HL-60 (cell line): ENCODE results near the gene GSTM2.

ENCODE experiments used
- GABPA ChIP-seq: IDR thresholded peaks from 2 replicates; pipeline ENCODE4 v1.6.1; 2012; ENCODE audit warnings: low read depth
- POLR2AphosphoS5 ChIP-seq: IDR thresholded peaks from 2 replicates; pipeline ENCODE4 v1.6.1; 2012; ENCODE audit warnings: low read depth
- TF ChIP-seq, protein P1 (sequence below): IDR thresholded peaks from 2 replicates; pipeline ENCODE4 v1.6.1; 2012; ENCODE audit warnings: low read depth; ENCODE audit not compliant: insufficient replicate concordance
- TF ChIP-seq, protein P2 (sequence below): IDR thresholded peaks from one replicate; pipeline ENCODE4 v1.5.1; 2011; ENCODE audit warnings: low read length, control low read depth, inconsistent platforms; ENCODE audit not compliant: insufficient read depth

DNA sequence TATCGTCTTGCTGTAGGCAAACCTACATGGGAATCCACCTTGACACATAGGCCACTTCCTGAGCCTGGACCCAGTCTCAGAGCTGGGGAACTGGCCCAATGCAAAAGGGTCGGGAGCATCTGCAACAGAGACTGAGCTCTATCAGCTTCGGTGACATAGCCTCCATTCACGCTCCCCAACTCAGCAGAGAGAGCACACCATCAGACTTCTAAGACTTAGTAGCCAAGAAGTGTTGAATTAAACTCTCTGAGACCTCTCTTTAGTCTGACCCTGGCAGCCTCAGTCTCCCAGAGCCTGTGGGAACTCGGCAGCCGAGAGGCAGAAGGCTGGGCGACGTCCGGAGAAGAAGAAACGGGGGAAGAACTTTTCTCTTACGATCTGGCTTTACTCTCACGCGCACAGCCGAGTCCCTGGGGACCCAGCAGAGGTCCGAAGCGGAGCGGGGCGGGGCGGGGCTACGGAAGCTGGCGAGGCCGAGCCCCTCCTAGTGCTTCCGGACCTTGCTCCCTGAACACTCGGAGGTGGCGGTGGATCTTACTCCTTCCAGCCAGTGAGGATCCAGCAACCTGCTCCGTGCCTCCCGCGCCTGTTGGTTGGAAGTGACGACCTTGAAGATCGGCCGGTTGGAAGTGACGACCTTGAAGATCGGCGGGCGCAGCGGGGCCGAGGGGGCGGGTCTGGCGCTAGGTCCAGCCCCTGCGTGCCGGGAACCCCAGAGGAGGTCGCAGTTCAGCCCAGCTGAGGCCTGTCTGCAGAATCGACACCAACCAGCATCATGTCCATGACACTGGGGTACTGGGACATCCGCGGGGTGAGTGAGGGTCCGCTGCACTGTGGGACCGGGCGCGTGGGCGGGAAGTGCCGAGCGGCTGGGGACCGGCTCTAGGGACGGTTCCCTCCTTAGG is 12.0 kb upstream of the GSTM2 start, which contains the start of gene GSTM4:
- TF ChIP-seq, protein P1, sequence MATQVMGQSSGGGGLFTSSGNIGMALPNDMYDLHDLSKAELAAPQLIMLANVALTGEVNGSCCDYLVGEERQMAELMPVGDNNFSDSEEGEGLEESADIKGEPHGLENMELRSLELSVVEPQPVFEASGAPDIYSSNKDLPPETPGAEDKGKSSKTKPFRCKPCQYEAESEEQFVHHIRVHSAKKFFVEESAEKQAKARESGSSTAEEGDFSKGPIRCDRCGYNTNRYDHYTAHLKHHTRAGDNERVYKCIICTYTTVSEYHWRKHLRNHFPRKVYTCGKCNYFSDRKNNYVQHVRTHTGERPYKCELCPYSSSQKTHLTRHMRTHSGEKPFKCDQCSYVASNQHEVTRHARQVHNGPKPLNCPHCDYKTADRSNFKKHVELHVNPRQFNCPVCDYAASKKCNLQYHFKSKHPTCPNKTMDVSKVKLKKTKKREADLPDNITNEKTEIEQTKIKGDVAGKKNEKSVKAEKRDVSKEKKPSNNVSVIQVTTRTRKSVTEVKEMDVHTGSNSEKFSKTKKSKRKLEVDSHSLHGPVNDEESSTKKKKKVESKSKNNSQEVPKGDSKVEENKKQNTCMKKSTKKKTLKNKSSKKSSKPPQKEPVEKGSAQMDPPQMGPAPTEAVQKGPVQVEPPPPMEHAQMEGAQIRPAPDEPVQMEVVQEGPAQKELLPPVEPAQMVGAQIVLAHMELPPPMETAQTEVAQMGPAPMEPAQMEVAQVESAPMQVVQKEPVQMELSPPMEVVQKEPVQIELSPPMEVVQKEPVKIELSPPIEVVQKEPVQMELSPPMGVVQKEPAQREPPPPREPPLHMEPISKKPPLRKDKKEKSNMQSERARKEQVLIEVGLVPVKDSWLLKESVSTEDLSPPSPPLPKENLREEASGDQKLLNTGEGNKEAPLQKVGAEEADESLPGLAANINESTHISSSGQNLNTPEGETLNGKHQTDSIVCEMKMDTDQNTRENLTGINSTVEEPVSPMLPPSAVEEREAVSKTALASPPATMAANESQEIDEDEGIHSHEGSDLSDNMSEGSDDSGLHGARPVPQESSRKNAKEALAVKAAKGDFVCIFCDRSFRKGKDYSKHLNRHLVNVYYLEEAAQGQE = no peak
- TF ChIP-seq POLR2AphosphoS5 = no peak
- TF ChIP-seq, protein P2, sequence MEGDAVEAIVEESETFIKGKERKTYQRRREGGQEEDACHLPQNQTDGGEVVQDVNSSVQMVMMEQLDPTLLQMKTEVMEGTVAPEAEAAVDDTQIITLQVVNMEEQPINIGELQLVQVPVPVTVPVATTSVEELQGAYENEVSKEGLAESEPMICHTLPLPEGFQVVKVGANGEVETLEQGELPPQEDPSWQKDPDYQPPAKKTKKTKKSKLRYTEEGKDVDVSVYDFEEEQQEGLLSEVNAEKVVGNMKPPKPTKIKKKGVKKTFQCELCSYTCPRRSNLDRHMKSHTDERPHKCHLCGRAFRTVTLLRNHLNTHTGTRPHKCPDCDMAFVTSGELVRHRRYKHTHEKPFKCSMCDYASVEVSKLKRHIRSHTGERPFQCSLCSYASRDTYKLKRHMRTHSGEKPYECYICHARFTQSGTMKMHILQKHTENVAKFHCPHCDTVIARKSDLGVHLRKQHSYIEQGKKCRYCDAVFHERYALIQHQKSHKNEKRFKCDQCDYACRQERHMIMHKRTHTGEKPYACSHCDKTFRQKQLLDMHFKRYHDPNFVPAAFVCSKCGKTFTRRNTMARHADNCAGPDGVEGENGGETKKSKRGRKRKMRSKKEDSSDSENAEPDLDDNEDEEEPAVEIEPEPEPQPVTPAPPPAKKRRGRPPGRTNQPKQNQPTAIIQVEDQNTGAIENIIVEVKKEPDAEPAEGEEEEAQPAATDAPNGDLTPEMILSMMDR = no peak
- no peak for TF ChIP-seq GABPA
